HUDEP-2 (cell line): Measurements from ENCODE around the gene KRTAP6-3.

Experiments used
- DNase-seq, 76 experiments: peaks; one replicate each; lab custom pipeline; 2025; ENCODE audit not compliant: unreplicated experiment in 76 of 76; lab: John Stamatoyannopoulos, UW

The KRTAP6-3 gene

GRCh38 chr21:30623362-30623761 lies 31.1 kb downstream of the KRTAP6-3 start:
- no peak for DNase-seq

- no peak for DNase-seq
Observed at GRCh38 chr21:30625449-30626165, 33.4 kb downstream of the KRTAP6-3 start.

GRCh38 chr21:30628109-30628508 lies 35.9 kb downstream of the KRTAP6-3 start:
- no peak for DNase-seq

- no peak for DNase-seq
Observed at GRCh38 chr21:30629200-30629599, 37.0 kb downstream of the KRTAP6-3 start.

- DNase-seq = no peak
Observed at GRCh38 chr21:30634906-30635305, 42.7 kb downstream of the KRTAP6-3 start, which contains the start of gene KRTAP20-2. Gene KRTAP20-2 (plus strand): TSS chr21:30635206. CDS start chr21:30635264, 58 bp downstream.

GRCh38 chr21:30638686-30639085 lies 46.4 kb downstream of the KRTAP6-3 start:
- DNase-seq = no peak

GRCh38 chr21:30642564-30642963 lies 50.3 kb downstream of the KRTAP6-3 start, which contains the start of gene KRTAP20-3:
Gene KRTAP20-3 (plus strand): TSS chr21:30642864.
- no peak for DNase-seq
